Mesothelial cell of epicardium (in vitro differentiated cells): ENCODE data around the gene KIAA1671. TPM values are rescaled to one million over a fixed set of nuclear protein-coding genes. Genes with fewer than 3 reads are reported as not detected.

Experiments used
- DNase-seq, 2 experiments: peaks; one replicate each; pipeline ENCODE4 v3.0.0; 2021; ENCODE audit warnings: low spot score in 2 of 2; ENCODE audit not compliant: unreplicated experiment in 2 of 2
- H3K27ac Mint-ChIP-seq: 2 replicates; pipeline ENCODE4 v1.8.0; 2021; ENCODE audit warnings: mixed read lengths
- H3K27me3 Mint-ChIP-seq: 2 replicates; pipeline ENCODE4 v1.8.0; 2021; ENCODE audit warnings: low read depth, mixed read lengths
- H3K36me3 Mint-ChIP-seq: 2 replicates; pipeline ENCODE4 v1.8.0; 2021; ENCODE audit warnings: mixed read lengths
- H3K4me1 Mint-ChIP-seq: 2 replicates; pipeline ENCODE4 v1.8.0; 2021; ENCODE audit warnings: mixed read lengths
- H3K4me3 Mint-ChIP-seq: 2 replicates; pipeline ENCODE4 v1.8.0; 2021; ENCODE audit warnings: mild to moderate bottlenecking, moderate library complexity, mixed read lengths
- H3K9me3 Mint-ChIP-seq: 2 replicates; pipeline ENCODE4 v1.8.0; 2021; ENCODE audit warnings: mixed read lengths
- total RNA-seq: library from RNA; stranded (reverse); gene quantifications from 3 replicates; pipeline ENCODE4 v1.2.1, GENCODE V29; 2021
- TF ChIP-seq, protein P1 (sequence below): fragments of 200-600 bp; sonication (generic); IDR thresholded peaks from one replicate; pipeline ENCODE4 v1.5.0; 2021; ENCODE audit warnings: antibody characterized with exemption; ENCODE audit not compliant: unreplicated experiment

KIAA1671 gene
- total RNA-seq, 1 donor from 2014 or later, result 21.8 TPM

DNA sequence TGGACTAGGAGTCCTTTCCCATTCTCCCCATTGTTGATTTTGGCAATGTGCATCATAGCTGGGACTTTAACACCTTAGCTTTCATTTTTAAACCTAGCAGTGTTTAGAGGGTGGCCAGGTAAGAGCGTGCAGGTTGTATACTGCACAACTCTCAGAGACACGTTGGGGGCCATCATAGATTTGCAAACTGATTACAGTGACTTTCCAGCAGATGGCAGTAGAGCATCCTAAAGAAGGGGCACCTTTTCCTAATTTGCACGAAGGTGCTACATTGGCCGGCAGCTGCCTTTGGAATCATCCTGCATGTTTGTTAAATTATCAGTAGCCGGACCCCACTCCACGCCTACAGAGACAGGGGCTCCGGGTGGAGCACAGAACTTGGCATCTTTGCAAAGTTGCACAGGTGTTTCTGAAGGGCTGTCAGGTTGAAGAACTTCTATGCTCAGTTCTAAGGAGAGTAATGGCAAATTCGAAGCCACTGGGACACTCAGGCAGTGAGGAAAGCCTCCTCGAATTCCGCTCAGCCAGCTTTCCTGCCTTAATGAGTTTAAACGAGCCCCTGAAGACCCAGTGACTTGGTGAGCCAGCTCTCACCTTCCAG lies 13.7 kb upstream of the KIAA1671 start:
- H3K27me3 Mint-ChIP-seq, result no peaks in the 10 kb centered on the region
- no peak for DNase-seq

DNA sequence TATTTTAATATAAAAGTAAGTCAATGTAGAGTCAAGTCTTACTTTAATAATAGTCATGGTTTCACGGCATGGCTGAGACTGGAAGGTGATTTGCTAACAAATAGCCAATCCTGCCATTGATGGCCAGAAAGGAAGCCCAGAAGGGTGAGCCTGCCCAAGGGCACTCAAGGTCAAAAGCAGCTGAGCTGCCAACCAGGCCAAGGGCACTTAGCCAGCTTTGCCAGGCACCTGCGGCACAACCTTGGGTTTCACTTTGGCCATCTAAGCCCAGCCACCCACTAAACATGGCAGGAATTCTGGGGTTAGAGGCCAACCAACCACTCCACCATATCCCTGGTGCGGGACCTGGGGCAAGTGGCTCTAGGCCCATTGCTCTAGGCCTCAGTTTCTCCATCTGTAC lies 10.2 kb upstream of the KIAA1671 start:
- H3K27ac Mint-ChIP-seq, result no peak overlapping the region
- no peaks in the 10 kb centered on the region for H3K9me3 Mint-ChIP-seq
- no peak overlapping the region for H3K4me3 Mint-ChIP-seq
- H3K36me3 Mint-ChIP-seq, result no peaks in the 10 kb centered on the region
- DNase-seq, result no peak
- TF ChIP-seq, protein P1, sequence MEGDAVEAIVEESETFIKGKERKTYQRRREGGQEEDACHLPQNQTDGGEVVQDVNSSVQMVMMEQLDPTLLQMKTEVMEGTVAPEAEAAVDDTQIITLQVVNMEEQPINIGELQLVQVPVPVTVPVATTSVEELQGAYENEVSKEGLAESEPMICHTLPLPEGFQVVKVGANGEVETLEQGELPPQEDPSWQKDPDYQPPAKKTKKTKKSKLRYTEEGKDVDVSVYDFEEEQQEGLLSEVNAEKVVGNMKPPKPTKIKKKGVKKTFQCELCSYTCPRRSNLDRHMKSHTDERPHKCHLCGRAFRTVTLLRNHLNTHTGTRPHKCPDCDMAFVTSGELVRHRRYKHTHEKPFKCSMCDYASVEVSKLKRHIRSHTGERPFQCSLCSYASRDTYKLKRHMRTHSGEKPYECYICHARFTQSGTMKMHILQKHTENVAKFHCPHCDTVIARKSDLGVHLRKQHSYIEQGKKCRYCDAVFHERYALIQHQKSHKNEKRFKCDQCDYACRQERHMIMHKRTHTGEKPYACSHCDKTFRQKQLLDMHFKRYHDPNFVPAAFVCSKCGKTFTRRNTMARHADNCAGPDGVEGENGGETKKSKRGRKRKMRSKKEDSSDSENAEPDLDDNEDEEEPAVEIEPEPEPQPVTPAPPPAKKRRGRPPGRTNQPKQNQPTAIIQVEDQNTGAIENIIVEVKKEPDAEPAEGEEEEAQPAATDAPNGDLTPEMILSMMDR, result no peak
- H3K27me3 Mint-ChIP-seq, result no peaks in the 10 kb centered on the region
- H3K4me1 Mint-ChIP-seq, result no peaks in the 10 kb centered on the region

More for the DNA sequence above, 13.7 kb upstream of the KIAA1671 start:
- H3K9me3 Mint-ChIP-seq, result no peaks in the 10 kb centered on the region
- H3K27ac Mint-ChIP-seq, result no peak overlapping the region
- H3K4me1 Mint-ChIP-seq, result no peaks in the 10 kb centered on the region
- TF ChIP-seq, protein P1, result peak; percentile 74
- no peak overlapping the region for H3K4me3 Mint-ChIP-seq
- no peaks in the 10 kb centered on the region for H3K36me3 Mint-ChIP-seq

DNA sequence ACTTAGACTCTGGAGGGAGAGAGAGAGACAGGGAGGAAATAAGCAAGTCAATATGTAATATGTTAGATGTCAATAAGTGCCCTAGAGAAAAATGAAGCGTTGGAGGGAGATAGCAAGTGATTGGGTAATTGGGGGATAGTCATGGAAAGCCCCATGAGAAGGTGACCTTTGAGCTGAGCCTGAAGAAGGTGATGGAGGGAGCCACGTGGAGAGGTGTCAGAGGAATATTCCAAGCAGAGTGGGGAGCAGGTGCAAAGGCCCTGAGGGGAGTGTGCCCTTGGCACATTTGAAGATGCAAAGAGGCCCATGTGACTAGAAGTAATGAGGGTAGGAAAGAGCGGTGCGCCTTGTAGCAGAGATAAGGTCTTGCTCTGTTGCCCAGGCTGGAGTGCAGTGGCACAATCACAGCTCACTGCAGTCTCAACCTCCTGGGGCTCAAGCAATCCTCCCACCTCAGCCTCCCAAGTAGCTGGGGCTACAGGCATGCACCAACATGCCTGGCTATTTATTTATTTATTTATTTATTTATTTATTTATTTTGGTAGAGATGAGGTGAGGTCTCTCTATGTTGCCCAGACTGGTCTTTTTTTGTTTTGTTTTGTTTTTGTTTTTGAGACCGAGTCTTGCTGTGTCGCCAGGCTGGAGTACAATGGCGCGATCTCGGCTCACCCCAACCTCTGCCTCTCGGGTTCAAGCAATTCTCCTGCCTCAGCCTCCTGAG lies 8.1 kb upstream of the KIAA1671 start:
- H3K27ac Mint-ChIP-seq, result no peak overlapping the region
- no peak for DNase-seq
- no peaks in the 10 kb centered on the region for H3K27me3 Mint-ChIP-seq
- TF ChIP-seq, protein P1, result no peak
- H3K9me3 Mint-ChIP-seq, result no peaks in the 10 kb centered on the region
- no peaks in the 10 kb centered on the region for H3K4me1 Mint-ChIP-seq
- H3K36me3 Mint-ChIP-seq, result no peaks in the 10 kb centered on the region
- H3K4me3 Mint-ChIP-seq, result no peak overlapping the region

DNA sequence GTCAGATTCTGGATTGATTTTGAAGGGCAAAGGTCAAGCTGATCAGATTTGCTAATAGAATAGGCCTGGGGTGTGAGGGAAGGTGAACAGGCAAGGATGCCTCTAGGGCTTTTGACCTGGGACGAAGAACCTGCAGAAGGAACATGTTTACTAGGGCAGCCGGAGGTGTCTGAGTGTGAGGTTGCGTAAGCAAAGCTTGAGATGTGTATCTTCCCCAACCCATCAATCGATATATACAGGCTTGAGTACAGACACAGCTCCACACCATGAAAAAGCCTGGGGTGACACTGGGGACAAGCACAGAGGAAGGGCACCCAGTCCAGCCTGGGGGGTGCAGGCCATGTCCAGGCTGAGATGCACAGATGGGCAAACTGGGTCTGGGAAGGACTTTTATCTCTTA lies 7.1 kb upstream of the KIAA1671 start:
- no peak overlapping the region for H3K27ac Mint-ChIP-seq
- TF ChIP-seq, protein P1, result no peak
- H3K4me3 Mint-ChIP-seq, result no peak overlapping the region
- peaks cover 5% of the 10 kb centered on the region for H3K4me1 Mint-ChIP-seq
- H3K36me3 Mint-ChIP-seq, result no peaks in the 10 kb centered on the region
- DNase-seq, result no peak
- no peaks in the 10 kb centered on the region for H3K9me3 Mint-ChIP-seq
- H3K27me3 Mint-ChIP-seq, result no peaks in the 10 kb centered on the region

DNA sequence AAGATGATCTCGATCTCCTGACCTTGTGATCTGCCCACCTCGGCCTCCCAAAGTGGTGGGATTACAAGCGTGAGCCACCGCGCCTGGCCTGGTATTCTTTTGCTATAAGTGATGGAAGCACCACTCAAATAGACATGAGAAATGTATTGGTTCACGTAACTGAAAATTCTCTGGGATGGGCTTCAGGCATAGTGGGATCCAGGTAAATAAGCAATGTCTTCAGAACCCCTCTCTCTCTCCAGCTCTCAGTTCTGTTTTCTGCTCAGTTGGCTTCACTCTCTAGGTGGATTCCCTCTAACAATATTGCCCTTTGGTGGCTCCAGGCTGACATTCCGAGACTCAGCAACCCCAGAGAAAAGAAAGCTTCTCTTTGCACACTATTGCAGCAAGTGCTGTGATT lies 5.1 kb upstream of the KIAA1671 start:
- DNase-seq, result no peak
- H3K9me3 Mint-ChIP-seq, result no peaks in the 10 kb centered on the region
- TF ChIP-seq, protein P1, result no peak
- H3K4me3 Mint-ChIP-seq, result no peak overlapping the region
- H3K27ac Mint-ChIP-seq, result no peak overlapping the region
- peaks cover 7% of the 10 kb centered on the region for H3K4me1 Mint-ChIP-seq
- H3K36me3 Mint-ChIP-seq, result no peaks in the 10 kb centered on the region
- H3K27me3 Mint-ChIP-seq, result no peaks in the 10 kb centered on the region
